ENCODE measurements around the gene TBXAS1.

The TBXAS1 gene

GRCh38 chr7:139955109-139955820, 126.2 kb downstream of the TBXAS1 start:
- Histone ChIP-seq H3K9me2 (replicated peaks; ENCODE audit: low read depth, low read length) (no peaks in the 10 kb centered on the region), H3K9me3 (ENCODE audit: insufficient read depth, low read depth, low read length) (no peaks in the 10 kb centered on the region), H3K4me1 (ENCODE audit: insufficient read depth, low read length, poor library complexity, severe bottlenecking) (no peaks in the 10 kb centered on the region), H3F3A (ENCODE audit: low read depth) (no peaks in the 10 kb centered on the region), H3K9ac (ENCODE audit: low read depth, low read length, poor library complexity, severe bottlenecking) (no peak overlapping the region), H3K4me3 (ENCODE audit: low read length, poor library complexity, severe bottlenecking) (no peak overlapping the region), H2AFZ (ENCODE audit: low read length) (no peak overlapping the region), H3K27me3 (ENCODE audit: insufficient read depth, low read length, poor library complexity, severe bottlenecking) (no peaks in the 10 kb centered on the region), H3K36me3 (ENCODE audit: insufficient read depth, low read length) (no peaks in the 10 kb centered on the region), H3K79me2 (ENCODE audit: insufficient read depth, low read length) (no peaks in the 10 kb centered on the region), H4K20me1 (ENCODE audit: insufficient read depth, low read length, poor library complexity, severe bottlenecking) (no peaks in the 10 kb centered on the region), H3K4me2 (ENCODE audit: low read depth, low read length, poor library complexity, severe bottlenecking) (no peak overlapping the region)
- no peak for TF ChIP-seq EZH2phosphoT487 (IDR thresholded peaks at IDR 0.05; ENCODE audit: borderline replicate concordance)
- no peak for TF ChIP-seq CTCF (conservative IDR thresholded peaks at IDR 0.05; ENCODE audit: low read length)

GRCh38 chr7:139958599-139959284, 129.7 kb downstream of the TBXAS1 start:
- Histone ChIP-seq H3K27me3 (ENCODE audit: insufficient read depth, low read length, poor library complexity, severe bottlenecking) (no peaks in the 10 kb centered on the region), H3K4me3 (ENCODE audit: low read length, poor library complexity, severe bottlenecking) (no peak overlapping the region), H3K36me3 (ENCODE audit: insufficient read depth, low read length) (no peaks in the 10 kb centered on the region), H3F3A (ENCODE audit: low read depth) (no peaks in the 10 kb centered on the region), H3K9me3 (ENCODE audit: insufficient read depth, low read depth, low read length) (no peaks in the 10 kb centered on the region), H3K4me1 (ENCODE audit: insufficient read depth, low read length, poor library complexity, severe bottlenecking) (no peaks in the 10 kb centered on the region), H3K9me2 (replicated peaks; ENCODE audit: low read depth, low read length) (no peaks in the 10 kb centered on the region), H4K20me1 (ENCODE audit: insufficient read depth, low read length, poor library complexity, severe bottlenecking) (no peaks in the 10 kb centered on the region), H2AFZ (ENCODE audit: low read length) (no peak overlapping the region), H3K79me2 (ENCODE audit: insufficient read depth, low read length) (no peaks in the 10 kb centered on the region), H3K9ac (ENCODE audit: low read depth, low read length, poor library complexity, severe bottlenecking) (no peak overlapping the region), H3K4me2 (ENCODE audit: low read depth, low read length, poor library complexity, severe bottlenecking) (no peak overlapping the region)
- TF ChIP-seq EZH2phosphoT487 (IDR thresholded peaks at IDR 0.05; ENCODE audit: borderline replicate concordance), result no peak

GRCh38 chr7:139959285-139959628, 130.2 kb downstream of the TBXAS1 start:
- H3K9me2 ChIP-seq (replicated peaks; ENCODE audit: low read depth, low read length), result no peaks in the 10 kb centered on the region
- no peaks in the 10 kb centered on the region for H3K27me3 ChIP-seq (ENCODE audit: insufficient read depth, low read length, poor library complexity, severe bottlenecking)
- H3K4me2 ChIP-seq (ENCODE audit: low read depth, low read length, poor library complexity, severe bottlenecking), result no peak overlapping the region
- no peaks in the 10 kb centered on the region for H3K4me1 ChIP-seq (ENCODE audit: insufficient read depth, low read length, poor library complexity, severe bottlenecking)
- H3K9me3 ChIP-seq (ENCODE audit: insufficient read depth, low read depth, low read length), result no peaks in the 10 kb centered on the region
- no peaks in the 10 kb centered on the region for H3K36me3 ChIP-seq (ENCODE audit: insufficient read depth, low read length)
- no peaks in the 10 kb centered on the region for H4K20me1 ChIP-seq (ENCODE audit: insufficient read depth, low read length, poor library complexity, severe bottlenecking)
- no peaks in the 10 kb centered on the region for H3K79me2 ChIP-seq (ENCODE audit: insufficient read depth, low read length)
- no peak overlapping the region for H2AFZ ChIP-seq (ENCODE audit: low read length)
- TF ChIP-seq EZH2phosphoT487 (IDR thresholded peaks at IDR 0.05; ENCODE audit: borderline replicate concordance), result no peak
- no peak for TF ChIP-seq CTCF (conservative IDR thresholded peaks at IDR 0.05; ENCODE audit: low read length)
- H3K9ac ChIP-seq (ENCODE audit: low read depth, low read length, poor library complexity, severe bottlenecking), result no peak overlapping the region
- no peak overlapping the region for H3K4me3 ChIP-seq (ENCODE audit: low read length, poor library complexity, severe bottlenecking)
- H3F3A ChIP-seq (ENCODE audit: low read depth), result no peaks in the 10 kb centered on the region

Data from Loucy (cell line).